HG03521 (cell line): ENCODE measurements around the gene RIMBP2.

Source experiments
- ATAC-seq: cut with Tn5 transposase; IDR thresholded peaks from one replicate; pipeline ENCODE4 v1.9.1; 2021; ENCODE audit warnings: mild to moderate bottlenecking, moderate library complexity; ENCODE audit not compliant: unreplicated experiment

RIMBP2 gene

GRCh38 chr12:130577351-130577750 lies 138.7 kb downstream of the RIMBP2 start:
- no peak for ATAC-seq

DNA sequence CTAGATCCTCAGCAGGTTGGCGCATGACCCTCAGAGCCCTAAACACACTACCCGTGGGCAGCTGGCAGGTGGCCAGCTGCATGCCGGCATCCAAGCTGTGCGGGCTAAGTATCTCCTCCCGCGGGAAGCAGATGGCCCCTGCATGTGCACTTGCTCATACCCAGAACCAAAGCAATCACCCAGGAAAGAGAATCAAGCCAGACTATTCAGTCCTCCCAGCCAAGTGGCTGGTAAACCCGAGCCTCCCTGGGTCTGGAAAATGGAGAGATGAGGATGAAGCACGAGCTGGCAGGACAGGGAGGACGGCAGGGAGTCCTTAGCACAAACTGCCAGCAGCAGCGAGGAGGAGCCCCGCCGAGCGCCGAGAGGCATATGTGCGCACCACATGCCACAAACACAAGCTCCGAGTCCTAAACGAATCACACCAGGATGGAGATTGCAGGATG lies 139.7 kb downstream of the RIMBP2 start:
- no peak for ATAC-seq

GRCh38 chr12:130574402-130574801 lies 141.7 kb downstream of the RIMBP2 start:
- ATAC-seq, result no peak

- no peak for ATAC-seq
These were observed 142.3 kb downstream of the RIMBP2 start for GRCh38 chr12:130573766-130574165.

DNA sequence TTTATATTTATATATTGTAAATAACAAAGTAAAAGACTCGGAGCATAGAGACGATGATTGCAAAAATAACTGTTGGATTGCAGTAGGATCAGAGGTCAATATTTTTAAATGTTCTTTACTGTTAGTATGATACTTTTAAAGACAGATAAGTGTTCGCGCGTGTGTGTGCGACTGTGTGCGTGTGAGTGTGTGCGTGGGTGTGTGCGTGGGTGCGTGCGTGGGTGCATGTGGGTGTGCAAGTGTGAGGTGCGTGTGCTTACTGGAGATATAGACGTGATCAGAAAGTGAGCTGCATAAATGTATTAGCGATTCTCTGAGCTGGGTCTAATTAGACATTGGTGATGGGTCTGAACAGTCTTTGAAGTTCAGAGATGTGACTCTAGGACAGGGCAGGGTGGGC lies 142.9 kb downstream of the RIMBP2 start:
- ATAC-seq, result no peak

- ATAC-seq, result no peak
These were observed 143.5 kb downstream of the RIMBP2 start for GRCh38 chr12:130572553-130572952.

DNA sequence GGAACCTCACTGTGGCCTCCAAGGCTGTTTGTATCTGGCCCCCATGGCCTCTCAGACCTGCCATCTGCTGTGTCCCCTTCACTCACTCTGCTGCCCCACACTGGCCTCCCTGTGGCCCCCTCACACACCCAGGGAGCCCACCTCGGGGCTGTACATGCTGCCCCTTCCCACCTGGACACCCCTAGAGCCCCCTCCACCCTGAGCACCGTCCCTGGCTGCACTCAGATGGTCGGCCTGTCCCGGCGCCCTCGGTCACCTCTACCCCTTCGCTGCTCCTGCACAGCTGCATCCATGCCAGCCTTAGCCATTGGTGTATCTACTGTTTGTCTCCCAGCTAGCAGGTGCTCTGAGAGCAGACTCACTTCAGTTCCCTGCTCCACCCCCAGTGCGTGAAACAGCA lies 144.4 kb downstream of the RIMBP2 start:
- no peak for ATAC-seq

DNA sequence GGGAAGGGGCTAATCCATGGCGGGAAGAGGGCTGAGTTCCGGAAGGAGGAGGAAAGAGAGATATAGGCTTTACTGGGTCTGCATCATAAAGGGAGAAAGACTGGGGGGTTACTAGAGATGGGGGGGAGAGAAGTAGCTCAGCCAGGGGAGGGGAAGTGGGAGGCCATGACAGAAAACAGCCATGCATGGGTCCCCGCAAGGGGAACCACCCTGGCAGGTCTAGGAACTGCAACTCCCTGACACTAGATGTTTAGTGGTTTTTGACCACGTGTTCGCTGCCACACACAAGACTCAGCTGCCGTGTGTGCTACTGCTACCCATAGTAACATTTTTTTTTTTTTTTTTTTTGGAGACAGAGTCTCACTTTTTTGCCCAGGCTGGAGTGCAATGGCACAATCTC lies 145.0 kb downstream of the RIMBP2 start:
- no peak for ATAC-seq

DNA sequence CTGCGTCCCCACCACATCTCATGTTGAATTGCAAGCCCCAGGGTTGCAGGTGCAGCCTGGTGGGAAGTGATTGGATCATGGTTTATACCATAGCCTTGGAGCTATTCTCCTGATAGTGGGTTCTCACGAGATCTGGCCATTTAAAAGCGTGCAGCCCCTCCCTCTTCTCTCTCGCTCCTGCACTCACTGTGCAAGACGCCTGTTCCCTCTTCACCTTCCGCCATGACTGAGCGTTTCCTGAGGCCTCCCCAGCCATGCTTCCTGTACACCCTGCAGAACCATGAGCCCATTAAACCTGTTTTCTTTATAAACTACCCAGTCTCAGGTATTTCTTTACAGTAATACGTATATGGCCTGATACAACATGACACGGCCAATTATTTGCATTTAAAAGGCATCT lies 146.6 kb downstream of the RIMBP2 start:
- no peak for ATAC-seq

- no peak for ATAC-seq
These were observed 147.6 kb downstream of the RIMBP2 start for GRCh38 chr12:130568501-130568900.

DNA sequence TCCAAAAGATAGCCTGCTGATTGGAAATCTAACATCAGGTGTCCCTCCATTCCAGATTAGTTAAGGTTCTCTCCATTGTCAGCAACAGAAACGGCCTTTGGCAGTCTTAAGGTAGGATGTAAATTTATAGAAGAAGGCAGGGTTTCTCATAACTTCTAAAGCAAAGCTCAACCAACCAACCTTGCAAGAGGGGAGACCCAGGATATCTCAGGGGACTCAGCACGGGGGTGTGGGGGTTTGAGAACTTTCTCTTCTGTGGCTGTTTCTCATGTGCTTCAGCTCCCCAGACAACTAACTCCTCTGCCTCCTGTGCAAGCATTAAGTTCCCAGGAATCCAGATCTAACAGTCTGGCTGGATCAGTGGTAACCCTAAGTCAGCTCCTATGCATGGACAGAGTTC lies 148.1 kb downstream of the RIMBP2 start:
- no peak for ATAC-seq

- ATAC-seq, result no peak
These were observed 149.5 kb downstream of the RIMBP2 start for GRCh38 chr12:130566446-130567155.

- ATAC-seq, result no peak
These were observed 150.9 kb downstream of the RIMBP2 start for GRCh38 chr12:130565189-130565588.

GRCh38 chr12:130563323-130563722 lies 152.8 kb downstream of the RIMBP2 start:
- ATAC-seq, result no peak

- ATAC-seq, result no peak
These were observed 153.4 kb downstream of the RIMBP2 start for GRCh38 chr12:130562716-130563115.

GRCh38 chr12:130560321-130560720 lies 155.8 kb downstream of the RIMBP2 start:
- ATAC-seq, result no peak

DNA sequence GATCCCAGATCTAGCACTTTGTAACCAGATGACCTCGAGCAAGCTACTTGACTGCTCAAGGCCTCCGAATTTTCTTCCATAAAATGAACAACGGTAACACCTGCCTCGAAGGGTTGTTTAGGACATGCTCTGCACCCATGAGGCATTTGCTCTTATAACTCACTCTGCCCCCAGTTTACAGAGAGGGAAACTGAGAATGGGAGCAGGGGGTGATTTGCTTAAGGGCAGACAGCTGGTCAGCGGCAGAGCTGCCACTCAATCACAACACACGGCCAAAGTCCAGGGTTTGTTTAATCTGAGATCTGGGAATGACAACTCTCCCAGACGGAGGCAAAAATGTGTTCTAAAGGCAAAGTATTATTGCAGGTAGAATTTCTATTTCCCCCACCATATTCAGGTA lies 156.3 kb downstream of the RIMBP2 start:
- ATAC-seq, result no peak

- no peak for ATAC-seq
These were observed 158.0 kb downstream of the RIMBP2 start for GRCh38 chr12:130557886-130558765.

DNA sequence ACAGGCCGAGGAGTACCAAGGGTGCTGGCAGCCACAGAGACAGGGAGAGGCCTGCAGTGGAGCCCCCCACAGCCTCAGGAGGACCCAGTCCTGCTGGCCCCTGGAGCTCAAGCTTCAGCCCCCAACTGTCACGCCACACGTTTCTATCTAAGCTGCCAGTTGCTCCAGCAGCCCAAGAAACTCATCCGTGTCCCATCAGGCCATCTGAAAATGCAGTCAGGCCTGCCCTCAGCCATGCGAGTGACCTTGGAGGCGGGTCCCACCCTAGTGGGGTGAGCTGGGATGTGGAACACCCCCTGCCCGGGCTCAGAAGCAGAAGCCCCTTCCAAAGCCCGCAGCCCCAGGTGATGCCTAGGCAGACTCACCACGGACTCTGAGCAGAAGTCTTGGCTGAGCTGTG lies 158.9 kb downstream of the RIMBP2 start:
- no peak for ATAC-seq

DNA sequence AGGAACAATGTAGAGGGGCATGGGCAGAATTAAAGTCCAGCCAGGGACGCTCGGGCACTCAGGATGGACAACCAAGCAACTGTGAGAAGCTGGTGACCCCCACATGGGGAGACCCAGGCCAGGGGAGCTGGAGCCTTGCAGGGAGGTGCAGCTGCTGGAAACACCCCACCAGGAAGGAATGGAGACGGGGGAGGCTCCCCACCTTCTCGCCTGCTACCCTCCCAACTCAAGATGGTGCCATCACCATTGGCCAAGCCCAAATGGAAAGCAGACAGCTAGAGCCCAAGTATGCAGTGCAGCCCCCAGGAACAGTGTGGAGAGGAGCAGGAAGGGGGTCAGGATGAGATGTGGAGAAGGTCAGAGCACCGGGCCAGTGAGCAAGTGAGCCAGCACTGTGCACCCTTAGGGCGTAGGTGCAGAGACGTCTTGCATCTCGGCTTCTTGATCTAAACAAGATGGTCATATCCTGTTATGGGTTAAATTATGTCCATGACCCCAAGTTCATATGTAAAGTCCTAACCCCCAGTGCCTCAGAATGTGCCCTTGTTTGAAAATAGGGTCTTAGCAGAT lies 159.5 kb downstream of the RIMBP2 start:
- ATAC-seq, result no peak

- no peak for ATAC-seq
These were observed 160.2 kb downstream of the RIMBP2 start for GRCh38 chr12:130555628-130556485.
